ENCODE data around the gene BMP2. TPM values are rescaled to one million over a fixed set of nuclear protein-coding genes. Genes with fewer than 3 reads are reported as not detected.

Gene BMP2
- total and polyA plus RNA-seq, 7 donors, result 0.66 to 3.3 (median 1.6) TPM

GRCh38 chr20:6744805-6745204, 22.7 kb upstream of the BMP2 start:
- Histone ChIP-seq H3K27me3 (ENCODE audit: insufficient read depth in 3 of 3, low read length in 2 of 3) (no peaks in the 10 kb centered on the region), H3K36me3 (ENCODE audit: insufficient read depth in 1 of 2, low read depth in 1 of 2) (no peaks in the 10 kb centered on the region), H3K4me1 (no peaks in the 10 kb centered on the region), H3K27ac (no peak overlapping the region), H3K9me3 (no peaks in the 10 kb centered on the region), H3K4me3 (no peak overlapping the region)
- no peak for DNase-seq
- ATAC-seq, result no peak
- TF ChIP-seq CTCF (IDR thresholded peaks at IDR 0.05), result no peak
- intact Hi-C loops (cut with DNase I), result no loop called here
- WGBS, 3 donors, result 74 to 80% (median 77%) methylated on average over 4 of the region's 4 CpGs

GRCh38 chr20:6746901-6747609, 20.4 kb upstream of the BMP2 start:
- no peaks in the 10 kb centered on the region for H3K9me3 ChIP-seq
- no peaks in the 10 kb centered on the region for H3K36me3 ChIP-seq (ENCODE audit: insufficient read depth in 1 of 2, low read depth in 1 of 2)
- H3K4me3 ChIP-seq, result no peak overlapping the region
- 64 to 67% (median 67%) methylated on average over 6 of the region's 6 CpGs for whole genome bisulfite sequencing, 3 donors
- TF ChIP-seq CTCF (IDR thresholded peaks at IDR 0.05), result no peak
- DNase-seq (no peak), ATAC-seq (no peak)
- H3K27me3 ChIP-seq (ENCODE audit: insufficient read depth in 3 of 3, low read length in 2 of 3), result no peaks in the 10 kb centered on the region
- intact Hi-C loops (cut with DNase I), result no loop called here
- H3K4me1 ChIP-seq, result no peaks in the 10 kb centered on the region
- no peak overlapping the region for H3K27ac ChIP-seq

- no peak for TF ChIP-seq CTCF (IDR thresholded peaks at IDR 0.05)
These were observed 17.0 kb upstream of the BMP2 start for GRCh38 chr20:6750438-6750837.

GRCh38 chr20:6756693-6757595, 10.5 kb upstream of the BMP2 start:
- ATAC-seq, result no peak
- WGBS, 3 donors, result 78 to 89% (median 83%) methylated on average over 4 of the region's 4 CpGs

More at GRCh38 chr20:6750438-6750837, 17.0 kb upstream of the BMP2 start:
- intact Hi-C loops (cut with DNase I), result no loop called here
- Histone ChIP-seq H3K9me3 (no peaks in the 10 kb centered on the region), H3K36me3 (ENCODE audit: insufficient read depth in 1 of 2, low read depth in 1 of 2) (no peaks in the 10 kb centered on the region), H3K4me3 (no peak overlapping the region), H3K4me1 (no peaks in the 10 kb centered on the region), H3K27ac (no peak overlapping the region), H3K27me3 (ENCODE audit: insufficient read depth in 3 of 3, low read length in 2 of 3) (no peaks in the 10 kb centered on the region)
- DNase-seq (no peak), ATAC-seq (no peak)

More at GRCh38 chr20:6756693-6757595, 10.5 kb upstream of the BMP2 start:
- no peak overlapping the region for H3K27ac ChIP-seq
- H3K36me3 ChIP-seq (ENCODE audit: insufficient read depth in 1 of 2, low read depth in 1 of 2), result no peaks in the 10 kb centered on the region
- no peaks in the 10 kb centered on the region for H3K9me3 ChIP-seq
- DNase-seq, result no peak
- intact Hi-C loops (cut with DNase I), result no loop called here
- TF ChIP-seq CTCF (IDR thresholded peaks at IDR 0.05), result no peak
- no peak overlapping the region for H3K4me3 ChIP-seq
- H3K27me3 ChIP-seq (ENCODE audit: insufficient read depth in 3 of 3, low read length in 2 of 3), result no peaks in the 10 kb centered on the region
- no peaks in the 10 kb centered on the region for H3K4me1 ChIP-seq

All from psoas muscle (tissue), 8 donors.